Astrocyte of the spinal cord (primary cell): ENCODE measurements around the gene HES7.

Source experiments
- DNase-seq: peaks from one replicate; pipeline ENCODE4 v3.0.0; 2011; ENCODE audit warnings: low read depth, low spot score
- H3K4me3 ChIP-seq: 2 replicates; pipeline ENCODE4 v1.5.1; 2011; ENCODE audit warnings: low read depth, mild to moderate bottlenecking, low read length, moderate library complexity
- CTCF ChIP-seq: IDR thresholded peaks from 2 replicates; pipeline ENCODE4 v1.5.1; 2012; ENCODE audit warnings: low read depth, mild to moderate bottlenecking, low read length, inconsistent platforms
- in situ Hi-C: cut with HindIII; loops from 2 replicates; pipeline ENCODE4 v1.10.0; 2017; ENCODE audit warnings: low sequenced_read_pairs

Gene HES7

GRCh38 chr17:8118769-8119580, 4.9 kb downstream of the HES7 start:
- in situ Hi-C loops, result loop anchor here (10.0 kb wide), 1 partner anchor 64 kb away; no protein-coding TSS in a partner anchor
- peak; percentile 92 for TF ChIP-seq CTCF
- DNase-seq, result peak; percentile 83
- H3K4me3 ChIP-seq, result peak overlapping the region; percentile 59

- peak within 1 kb of the TSS; percentile 59 for H3K4me3 ChIP-seq
- peak; percentile 47 for DNase-seq
- no peak for TF ChIP-seq CTCF
- in situ Hi-C loops, result loop anchor here (10.0 kb wide), 1 partner anchor 63 kb away; no protein-coding TSS in a partner anchor
Measured at GRCh38 chr17:8117980-8118768, 5.7 kb downstream of the HES7 start, which contains the start of gene ALOXE3. Gene ALOXE3 (minus strand): TSS chr17:8118514. CDS start chr17:8117990, 524 bp downstream.

GRCh38 chr17:8117367-8117979, 6.4 kb downstream of the HES7 start:
- in situ Hi-C loops, result loop anchor here (10.0 kb wide), 1 partner anchor 63 kb away; no protein-coding TSS in a partner anchor
- no peak for DNase-seq
- H3K4me3 ChIP-seq, result peak overlapping the region; percentile 59
- no peak for TF ChIP-seq CTCF

GRCh38 chr17:8116776-8117175, 7.1 kb downstream of the HES7 start:
- no peak overlapping the region for H3K4me3 ChIP-seq
- TF ChIP-seq CTCF, result no peak

GRCh38 chr17:8110907-8111306, 13.0 kb downstream of the HES7 start:
- no peak overlapping the region for H3K4me3 ChIP-seq
- in situ Hi-C loops, result loop anchor here (10.0 kb wide), 1 partner anchor 56 kb away; no protein-coding TSS in a partner anchor
- DNase-seq, result no peak
- no peak for TF ChIP-seq CTCF

More at GRCh38 chr17:8116776-8117175, 7.1 kb downstream of the HES7 start:
- in situ Hi-C loops, result loop anchor here (10.0 kb wide), 1 partner anchor 62 kb away; no protein-coding TSS in a partner anchor
- no peak for DNase-seq

GRCh38 chr17:8110456-8110804, 13.5 kb downstream of the HES7 start:
- no peak for DNase-seq
- H3K4me3 ChIP-seq, result no peak overlapping the region
- in situ Hi-C loops, result loop anchor here (10.0 kb wide), 1 partner anchor 56 kb away; no protein-coding TSS in a partner anchor
- no peak for TF ChIP-seq CTCF
